GM19099 (cell line): Measurements from ENCODE around the gene HLA-C.

Source experiments
- POLR2A ChIP-seq: IDR thresholded peaks from 3 replicates; pipeline ENCODE4 v1.6.1; 2011; ENCODE audit warnings: low read depth; ENCODE audit not compliant: insufficient read length; ENCODE audit errors: extremely low read depth

HLA-C gene

DNA sequence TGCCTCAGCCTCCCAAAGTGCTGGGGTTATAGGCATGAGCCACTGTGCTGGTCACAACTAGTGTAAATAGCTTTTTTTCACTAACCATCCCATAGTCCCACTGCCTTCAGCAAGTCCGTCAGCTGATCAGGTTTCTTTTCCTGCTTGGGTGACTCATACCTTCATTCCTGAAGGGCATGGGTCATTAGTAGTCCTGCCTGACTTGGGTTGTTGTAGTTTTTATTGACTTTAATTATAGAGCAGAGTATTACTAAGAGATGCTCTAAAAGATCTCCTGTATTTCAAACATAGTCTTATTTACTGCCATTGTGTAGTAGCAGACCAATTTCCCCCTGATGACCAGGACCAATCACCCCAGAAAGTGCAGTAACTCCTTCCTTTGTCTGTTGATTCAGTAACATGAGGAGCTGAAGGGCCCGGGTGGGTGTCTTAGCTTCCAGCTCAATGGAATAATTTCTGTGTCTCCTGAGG lies 25.8 kb downstream of the HLA-C start:
- TF ChIP-seq POLR2A: no peak

DNA sequence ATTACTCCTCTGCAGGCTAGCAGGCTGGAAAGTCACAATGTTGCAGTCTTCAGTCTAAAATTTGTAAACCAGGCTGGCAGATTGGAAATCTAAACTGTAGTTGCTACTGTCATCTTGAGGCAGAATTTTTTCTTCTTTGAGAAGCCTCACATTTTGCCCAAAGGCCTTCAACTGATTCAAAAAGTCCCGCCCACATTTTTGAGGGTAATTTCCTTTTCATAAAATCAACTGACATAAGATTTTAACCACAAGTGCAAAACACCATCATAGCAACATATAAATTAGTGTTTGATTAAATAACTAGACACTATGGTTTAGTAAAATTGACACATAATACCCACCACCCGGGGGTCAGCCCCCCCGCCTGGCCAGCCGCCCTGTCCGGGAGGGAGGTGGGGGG lies 28.4 kb downstream of the HLA-C start:
- no peak for TF ChIP-seq POLR2A

DNA sequence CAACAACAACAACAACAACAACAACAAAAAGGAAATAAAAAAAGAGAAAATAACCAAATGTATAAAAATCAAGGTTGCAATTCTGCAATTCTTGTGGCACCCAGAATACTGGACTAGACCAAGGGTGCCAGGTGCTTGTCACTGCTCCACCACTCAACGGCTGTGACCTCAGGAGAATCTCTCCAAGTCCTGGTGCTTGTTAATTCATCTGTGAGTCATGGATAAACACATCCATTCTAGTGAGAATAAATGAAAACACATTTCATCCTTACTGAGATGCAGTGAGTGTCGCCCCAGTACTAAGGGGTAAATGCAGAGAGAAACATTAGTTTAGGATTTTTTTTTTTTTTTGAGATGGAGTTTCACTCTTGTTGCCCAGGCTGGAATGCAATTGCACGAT lies 32.0 kb downstream of the HLA-C start:
- no peak for TF ChIP-seq POLR2A

DNA sequence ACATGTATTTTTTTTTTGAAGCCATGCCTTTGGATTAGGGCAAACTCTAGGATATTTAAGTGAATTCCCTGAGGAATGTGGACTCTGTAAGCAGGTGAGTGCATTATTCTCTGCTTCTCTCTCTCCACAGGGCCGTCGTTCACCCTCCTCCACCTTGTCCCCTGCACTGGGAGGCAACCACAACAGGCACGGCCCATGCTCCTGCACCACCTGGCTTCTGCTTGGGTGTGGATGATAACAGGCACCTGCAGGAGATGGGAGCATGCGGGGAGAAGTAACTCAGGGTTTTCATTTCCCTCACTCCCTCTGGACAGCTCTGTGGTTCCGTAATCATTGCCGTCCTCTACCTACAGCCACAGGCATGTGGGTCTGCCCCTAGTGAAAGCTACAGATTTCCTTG lies 43.4 kb downstream of the HLA-C start:
- TF ChIP-seq POLR2A: no peak

DNA sequence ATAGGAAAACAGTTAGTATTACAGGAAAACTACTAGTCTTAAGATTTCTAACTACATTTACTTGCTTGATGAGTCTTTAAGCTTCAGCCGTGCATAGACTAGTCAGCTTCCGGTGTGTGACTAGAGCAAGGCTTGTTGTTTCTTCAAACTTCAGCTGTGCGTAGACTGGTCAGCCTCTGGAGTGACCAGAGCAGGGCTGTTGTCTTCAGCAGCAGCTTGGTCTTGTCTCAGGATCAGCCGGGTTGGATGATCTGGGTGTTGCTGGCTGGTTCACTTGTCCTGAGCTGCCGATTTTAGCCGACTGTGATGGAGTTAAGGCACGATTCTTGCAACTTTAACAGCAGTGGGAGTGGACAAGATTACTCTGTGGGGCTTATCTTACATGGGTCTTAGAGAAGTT lies 44.7 kb downstream of the HLA-C start:
- TF ChIP-seq POLR2A: no peak

DNA sequence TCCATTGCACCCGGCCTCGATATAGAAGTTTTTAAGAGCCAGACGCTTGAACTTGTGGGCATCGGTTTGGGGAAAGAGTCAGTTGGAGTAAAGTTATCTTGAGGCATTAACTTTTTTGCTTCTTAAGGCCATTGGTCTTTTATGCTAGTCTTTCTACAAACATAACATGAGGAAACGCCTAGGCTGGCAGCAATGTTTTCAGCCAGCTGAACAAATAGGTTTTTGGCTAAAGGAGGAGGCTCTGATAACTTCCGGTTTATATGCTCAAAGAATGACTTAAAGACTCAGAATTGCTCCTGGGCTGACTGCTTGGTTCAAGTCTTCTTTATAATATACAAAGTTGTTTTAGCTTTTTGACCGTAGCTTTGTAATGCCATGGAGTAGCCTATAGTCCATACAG lies 46.2 kb downstream of the HLA-C start:
- no peak for TF ChIP-seq POLR2A

DNA sequence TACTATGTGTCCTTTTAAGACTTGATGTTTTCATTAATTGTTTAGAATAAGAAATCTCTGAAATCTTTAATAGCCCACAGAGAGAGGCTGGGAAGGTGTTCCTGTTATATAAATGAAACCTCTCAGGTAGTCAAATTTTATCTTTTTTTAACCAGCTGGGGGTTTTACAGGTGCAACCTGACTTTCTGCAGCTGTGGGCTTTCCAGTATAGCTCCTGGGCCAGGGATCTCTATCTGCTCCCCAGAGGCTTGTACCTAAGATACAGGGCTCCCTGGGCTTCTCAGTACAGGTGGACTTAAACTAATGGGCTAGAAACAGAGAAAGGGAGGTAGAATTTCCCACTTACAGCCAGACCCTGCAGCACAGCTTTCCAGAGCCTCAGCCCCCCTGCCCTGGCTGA lies 49.4 kb downstream of the HLA-C start:
- no peak for TF ChIP-seq POLR2A
